Measurements from ENCODE around the gene DIRAS1.
"Not testable (repeated sequence)": the region's sequence is repeated elsewhere in the genome, so short reads cannot be mapped to it uniquely, and the experiment has no call there.

The DIRAS1 gene

DNA sequence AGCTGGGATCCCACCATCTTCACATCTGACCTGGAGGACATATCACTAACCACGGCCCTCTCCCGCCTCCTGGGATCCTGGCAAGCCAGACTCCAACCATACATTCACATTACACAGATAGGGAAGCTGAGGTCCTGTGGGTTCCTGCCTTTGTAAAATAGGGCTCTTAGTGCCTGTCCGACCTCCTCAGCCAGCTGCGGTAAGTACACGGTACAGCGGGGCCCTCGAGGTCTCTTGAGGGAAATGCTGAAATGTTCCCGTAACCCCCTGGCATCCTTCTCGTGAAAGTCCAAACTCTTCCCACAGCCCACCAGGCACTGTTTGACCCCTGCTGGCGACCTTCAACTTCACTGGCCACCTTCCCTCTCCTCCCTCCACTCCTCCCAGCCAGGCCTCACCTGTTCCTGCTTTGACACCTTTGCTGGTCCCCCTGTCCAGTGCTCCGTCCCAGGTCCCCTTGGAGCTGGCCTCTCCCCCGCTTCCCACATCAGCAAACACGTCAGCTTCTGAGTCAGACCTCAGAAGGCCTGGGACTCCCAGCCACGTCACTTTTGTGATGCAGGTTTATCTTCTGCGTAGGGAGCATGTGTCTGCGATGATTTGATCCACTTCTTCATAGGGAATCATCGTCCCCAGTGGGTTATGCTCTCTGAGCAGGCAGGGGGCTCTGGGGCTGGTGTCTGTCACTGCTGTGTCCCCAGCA lies 9.8 kb downstream of the DIRAS1 start:
- no peak for DNase-seq (ENCODE audit: low read depth)

DNA sequence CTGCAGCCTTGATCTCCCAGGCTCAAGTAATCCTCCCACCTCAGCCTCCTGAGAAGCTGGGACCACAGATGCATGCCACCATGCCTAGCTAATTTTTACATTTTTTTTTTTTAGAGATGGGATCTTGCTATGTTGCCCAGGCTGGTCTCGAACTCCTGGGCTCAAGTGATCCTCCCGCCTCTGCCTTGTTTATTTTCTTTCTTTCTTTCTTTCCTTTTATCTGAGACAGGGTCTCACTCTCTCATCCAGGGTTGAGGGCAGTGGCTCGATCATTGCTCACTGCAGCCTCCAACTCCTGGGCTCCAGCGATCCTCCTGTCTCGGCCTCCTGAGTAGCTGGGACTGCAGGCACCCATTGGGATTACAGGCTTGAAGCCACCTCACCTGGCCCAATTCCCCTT lies 14.9 kb downstream of the DIRAS1 start:
- no peak for DNase-seq (ENCODE audit: low read depth)

DNA sequence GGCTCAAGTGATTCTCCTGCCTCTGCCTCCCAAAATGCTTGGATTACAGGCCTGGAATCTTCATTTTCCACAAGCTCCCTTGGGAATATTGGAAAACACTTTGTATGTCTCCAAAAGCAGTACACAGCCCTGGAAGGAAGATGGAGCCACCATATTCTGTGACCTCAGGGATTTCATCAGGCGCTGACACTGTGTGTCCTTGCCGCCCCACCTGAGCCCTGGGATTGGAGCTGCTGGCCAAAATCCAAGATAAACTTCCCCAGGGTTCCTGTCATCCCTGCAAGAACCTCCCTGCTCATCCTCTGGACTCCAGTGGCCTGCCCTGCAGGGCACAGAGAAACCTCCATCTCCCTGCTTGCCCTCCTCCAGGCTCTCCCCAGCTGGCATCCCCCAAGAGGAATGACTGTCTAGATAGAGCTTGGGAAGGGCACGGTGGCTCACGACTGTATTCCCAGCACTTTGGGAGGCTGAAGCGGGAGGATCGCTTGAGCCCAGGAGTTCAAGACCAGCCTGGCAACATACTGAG lies 17.4 kb downstream of the DIRAS1 start:
- DNase-seq (ENCODE audit: low read depth): no peak

DNA sequence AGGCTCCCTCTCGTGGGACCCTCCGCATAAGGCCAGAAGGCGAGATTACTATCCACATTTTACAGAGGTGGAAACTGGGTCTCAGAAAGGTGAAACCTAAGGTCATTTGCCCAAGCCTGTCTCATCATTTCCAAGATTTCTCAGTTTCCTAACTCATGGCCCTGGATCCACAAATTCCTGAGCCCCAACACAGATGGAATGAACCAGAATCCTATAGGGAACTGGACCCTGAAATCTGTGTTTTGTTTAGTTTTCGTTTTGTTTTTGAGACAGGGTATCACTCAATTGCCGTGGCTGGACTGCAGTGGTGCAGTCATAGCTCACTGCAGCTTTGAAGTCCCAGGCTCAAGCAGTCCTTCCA lies 18.1 kb downstream of the DIRAS1 start:
- DNase-seq (ENCODE audit: low read depth): no peak

DNA sequence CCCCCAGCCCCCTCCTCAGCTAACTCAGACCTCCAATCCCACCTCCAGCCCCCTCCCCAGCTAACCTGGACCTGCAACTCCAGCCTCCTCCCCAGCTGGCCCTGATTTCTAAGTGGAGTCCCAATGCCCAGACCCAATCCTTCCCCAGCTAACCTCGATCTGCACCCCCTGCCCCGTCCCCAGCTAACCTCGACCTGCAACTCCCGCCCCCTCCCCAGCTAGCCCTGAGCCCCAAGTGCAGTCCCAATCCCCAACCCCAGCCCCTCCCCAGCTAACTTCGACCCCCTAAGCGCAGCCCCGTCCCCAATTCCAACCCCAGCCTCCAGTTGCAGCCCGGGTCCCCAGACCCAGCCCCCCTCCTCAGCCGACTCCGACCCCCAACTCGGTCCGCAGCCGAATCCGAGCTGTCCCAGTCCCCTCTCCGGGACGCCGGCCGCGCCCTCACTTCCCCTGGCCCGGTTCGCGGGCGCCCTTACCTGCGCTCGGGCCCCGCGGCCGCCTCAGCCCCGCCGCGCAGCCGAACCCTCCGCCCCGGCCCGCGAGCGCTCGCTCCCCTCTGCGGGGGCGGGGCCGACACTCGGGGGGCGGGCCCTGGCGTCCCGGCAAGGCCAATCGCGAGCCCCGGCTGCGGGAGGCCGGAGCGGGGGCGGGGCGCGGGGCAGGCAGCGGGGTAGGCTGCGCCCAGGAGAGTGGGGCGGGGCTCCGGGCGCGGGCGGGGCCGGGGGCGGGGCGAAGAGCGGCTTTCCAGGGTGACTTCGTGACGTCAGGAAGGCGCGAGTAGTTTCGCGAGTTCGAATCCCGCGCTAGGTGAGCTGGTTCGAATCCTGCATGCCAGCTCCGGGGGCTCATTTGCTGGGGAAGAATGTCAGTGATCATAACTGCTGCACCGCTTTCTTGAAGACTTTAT lies 18.7 kb downstream of the DIRAS1 start, which contains the start of gene GNG7:
GNG7 (minus strand) TSS at position 525 of the 907 bp plus-strand sequence. CDS start 182,006 bp downstream, outside the sequence.
- DNase-seq (ENCODE audit: low read depth): no peak

DNA sequence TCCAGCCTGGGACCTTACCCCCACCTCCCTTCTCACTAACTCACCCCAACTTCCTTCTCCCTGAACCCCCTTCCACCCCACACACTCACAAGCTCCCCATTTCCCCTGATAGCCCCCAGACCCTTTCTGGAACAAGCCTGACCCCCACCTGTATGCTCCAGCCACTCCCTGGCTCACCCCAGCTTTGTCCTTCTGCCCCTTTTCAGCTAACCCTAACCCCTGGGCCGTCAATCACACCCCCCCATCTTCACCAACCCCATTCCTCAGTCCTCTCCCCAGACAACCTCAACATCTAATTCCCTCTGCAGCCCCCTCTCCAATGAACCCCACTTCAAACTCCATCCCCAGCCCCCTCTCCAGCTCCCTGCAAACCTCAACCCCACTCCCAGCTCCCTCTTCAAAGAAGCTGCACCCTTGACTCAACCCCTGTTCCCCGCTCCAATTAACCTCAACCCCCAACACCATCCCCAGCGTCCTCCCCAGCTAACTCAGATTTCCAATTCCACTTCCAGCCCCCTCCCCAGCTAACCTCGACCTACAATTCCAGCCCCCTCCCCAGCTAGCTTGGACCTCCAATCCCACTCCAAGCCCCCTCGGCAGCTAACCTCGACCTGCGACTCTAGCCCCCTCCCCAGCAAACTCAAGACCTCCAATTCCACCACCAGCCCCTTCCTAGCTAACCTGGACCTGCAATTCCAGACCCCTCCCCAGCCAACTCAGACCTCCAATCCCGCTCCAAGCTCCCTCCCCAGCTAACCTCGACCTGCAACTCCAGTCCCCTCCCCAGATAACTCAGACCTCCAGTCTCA lies 19.6 kb downstream of the DIRAS1 start:
- no peak for DNase-seq (ENCODE audit: low read depth)

DNA sequence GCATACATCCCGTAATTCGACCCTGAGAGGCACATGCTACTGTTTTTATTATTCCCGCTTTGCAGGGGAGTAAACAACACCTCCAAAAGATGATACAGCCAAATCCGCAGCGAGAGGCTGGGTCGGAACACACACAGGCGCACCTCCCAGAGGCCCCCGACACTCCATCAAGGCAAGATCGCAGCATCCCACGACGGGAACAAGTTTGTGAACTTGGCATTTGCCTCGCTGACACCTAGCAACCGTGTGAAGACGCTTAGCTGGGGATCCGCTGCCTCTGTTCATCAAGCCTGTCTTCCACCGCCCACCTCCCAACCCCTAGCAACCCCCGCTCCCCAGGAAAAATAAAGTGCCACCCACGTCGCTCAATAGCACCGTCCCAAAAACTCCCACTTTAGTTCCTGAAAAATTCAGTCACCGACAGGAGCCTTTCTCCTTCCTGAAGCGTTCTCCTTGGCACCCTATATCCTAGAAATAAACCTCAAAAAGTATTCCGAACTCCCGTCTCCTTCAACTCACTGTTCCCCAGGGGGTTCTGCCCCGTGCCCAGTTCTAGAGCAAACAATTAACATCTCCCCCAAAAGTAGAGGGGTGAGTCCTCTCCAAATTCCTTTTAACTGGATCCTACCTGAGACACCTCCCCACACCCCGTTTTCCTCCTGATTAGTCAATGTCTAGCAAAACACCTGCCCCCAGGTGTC lies 20.4 kb downstream of the DIRAS1 start:
- DNase-seq (ENCODE audit: low read depth): no peak

DNA sequence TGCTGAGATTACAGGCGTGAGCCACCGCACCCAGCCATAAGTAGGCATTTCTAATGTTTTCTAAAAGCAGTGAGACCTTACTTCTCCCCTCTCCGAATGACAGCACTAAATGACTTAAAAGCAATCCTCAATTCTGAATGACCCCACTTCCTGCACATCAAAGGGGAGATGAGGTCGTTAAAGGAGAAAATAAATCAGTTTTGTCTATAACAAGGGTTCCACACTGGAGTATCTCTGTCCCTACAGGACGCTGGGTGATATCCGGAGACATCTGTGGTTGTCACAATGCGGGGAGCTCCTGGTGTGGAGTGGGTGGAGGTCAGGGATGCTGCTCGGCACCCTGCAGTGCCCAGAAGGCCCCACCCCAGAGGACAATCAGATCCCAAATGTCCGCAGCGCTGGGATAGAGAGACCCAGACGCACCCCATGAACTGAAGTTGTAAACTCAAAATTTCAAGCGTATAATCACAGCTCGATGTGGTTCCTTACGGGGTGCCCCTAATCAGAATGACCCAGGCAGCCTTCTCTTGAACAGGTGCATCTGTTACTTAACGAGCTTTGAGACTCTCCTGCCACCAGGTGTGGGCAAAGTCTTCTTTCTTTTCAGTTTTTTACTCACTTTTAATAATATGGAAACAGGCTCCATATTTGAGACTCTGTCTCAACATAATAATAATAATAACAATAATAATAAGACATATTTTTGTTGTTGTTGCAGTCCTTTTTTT lies 21.6 kb downstream of the DIRAS1 start:
- DNase-seq (ENCODE audit: low read depth): no peak

DNA sequence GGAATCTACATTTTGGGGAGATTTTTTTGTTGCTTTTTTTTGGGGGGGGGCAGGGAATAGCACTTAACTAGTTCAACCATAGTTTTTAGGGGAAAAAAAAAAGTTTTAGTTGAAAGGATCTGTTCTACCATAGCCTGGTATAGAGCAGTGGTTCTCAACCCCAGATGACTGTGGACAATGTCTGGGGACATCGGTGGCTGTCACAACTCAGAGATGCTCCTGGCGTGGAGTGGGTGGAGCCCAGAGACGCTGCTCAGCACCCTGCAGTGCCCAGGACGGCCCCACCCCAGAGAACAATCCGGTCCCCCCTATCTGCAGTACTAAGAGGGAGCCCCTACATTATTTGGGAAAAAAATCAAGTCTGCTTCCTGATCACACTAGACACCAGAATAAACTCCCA lies 27.0 kb downstream of the DIRAS1 start:
- no peak for DNase-seq (ENCODE audit: low read depth)

DNA sequence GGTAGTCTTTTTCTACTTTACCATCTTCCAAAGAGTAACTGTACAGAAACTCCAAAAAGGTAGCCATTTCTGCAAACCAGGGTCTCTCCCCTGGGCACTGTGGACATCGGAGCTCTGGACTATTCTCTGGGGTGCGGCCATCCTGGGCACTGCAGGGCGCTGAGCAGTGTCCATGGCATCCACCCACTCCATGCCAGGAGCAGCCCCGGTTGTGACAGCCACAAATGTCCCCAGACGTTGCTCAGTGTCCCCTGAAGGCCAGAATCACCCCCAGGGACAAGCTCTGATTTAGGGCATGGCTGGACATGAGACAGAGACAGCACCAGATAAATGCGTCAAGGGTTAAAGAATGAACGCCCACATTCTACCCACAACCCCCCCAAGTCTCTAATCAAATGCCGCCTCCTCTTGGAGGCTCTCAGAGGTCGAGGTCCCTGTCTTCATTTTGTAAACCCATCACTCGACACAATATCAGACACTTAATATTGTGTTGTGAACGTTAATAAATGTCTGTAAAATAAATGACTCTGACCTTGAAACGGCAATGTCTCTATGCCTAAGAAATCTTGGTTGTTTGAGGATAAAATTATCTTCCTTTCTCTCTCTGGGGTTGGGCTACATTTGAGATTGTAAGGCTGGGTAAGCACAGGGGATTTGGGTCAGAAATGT lies 27.5 kb downstream of the DIRAS1 start:
- no peak for DNase-seq (ENCODE audit: low read depth)

DNA sequence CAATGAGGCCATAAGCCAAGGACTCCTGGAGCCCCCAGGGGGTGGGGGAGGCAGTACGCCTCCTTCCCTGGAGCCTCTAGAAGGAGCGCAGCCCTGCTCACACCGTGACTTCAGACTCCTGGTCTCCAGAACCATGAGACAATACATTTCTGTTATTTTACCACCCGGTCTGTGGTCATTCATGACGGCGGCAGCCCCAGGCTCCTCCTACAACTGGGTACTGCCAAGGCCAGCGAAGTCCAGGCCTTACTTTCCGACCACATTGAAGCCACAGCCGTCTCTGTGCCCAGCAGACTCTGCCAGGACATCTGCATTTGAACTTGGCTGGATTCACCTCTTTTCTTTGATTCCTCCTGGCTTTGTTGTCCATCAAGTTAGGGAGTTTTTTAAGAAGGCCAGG lies 29.2 kb downstream of the DIRAS1 start:
- DNase-seq (ENCODE audit: low read depth): no peak

DNA sequence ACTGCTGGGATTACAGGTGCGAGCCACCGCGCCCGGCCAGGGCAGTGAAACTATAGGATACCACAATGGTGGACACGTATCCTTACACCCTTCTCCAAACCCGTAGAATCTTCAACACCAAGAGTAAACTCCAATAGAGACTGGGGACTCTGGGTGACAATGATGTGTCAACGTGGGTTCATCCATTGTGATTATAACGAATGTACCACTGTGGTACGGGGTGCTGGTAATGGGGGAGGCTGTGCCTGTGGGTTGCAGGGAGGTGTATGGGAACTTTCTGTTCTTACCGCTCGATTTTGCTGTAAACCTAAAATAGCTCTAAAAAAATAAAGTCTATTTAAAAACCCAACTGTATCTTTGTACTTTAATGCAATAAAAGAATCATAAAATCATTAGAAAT lies 30.3 kb downstream of the DIRAS1 start:
- no peak for DNase-seq (ENCODE audit: low read depth)

DNA sequence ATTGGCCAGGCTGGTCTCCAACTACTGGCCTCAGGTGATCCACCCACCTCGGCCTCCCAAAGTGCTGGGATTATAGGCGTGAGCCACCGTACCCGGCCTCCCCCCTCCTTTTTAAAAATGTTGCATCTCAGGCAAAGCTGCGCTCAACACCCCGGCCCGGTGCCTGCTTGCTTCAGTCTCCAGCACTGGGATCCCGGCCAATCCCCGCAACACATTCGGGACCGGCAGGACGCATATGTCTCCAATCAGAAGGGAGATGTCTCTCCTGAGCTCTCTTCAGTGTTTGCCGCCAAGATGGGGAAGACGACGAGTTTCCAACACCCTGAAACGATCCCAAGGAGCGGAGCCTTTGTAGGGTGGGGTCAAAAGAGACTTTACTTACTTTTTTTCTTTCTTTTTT lies 34.8 kb downstream of the DIRAS1 start:
- DNase-seq (ENCODE audit: low read depth): no peak

DNA sequence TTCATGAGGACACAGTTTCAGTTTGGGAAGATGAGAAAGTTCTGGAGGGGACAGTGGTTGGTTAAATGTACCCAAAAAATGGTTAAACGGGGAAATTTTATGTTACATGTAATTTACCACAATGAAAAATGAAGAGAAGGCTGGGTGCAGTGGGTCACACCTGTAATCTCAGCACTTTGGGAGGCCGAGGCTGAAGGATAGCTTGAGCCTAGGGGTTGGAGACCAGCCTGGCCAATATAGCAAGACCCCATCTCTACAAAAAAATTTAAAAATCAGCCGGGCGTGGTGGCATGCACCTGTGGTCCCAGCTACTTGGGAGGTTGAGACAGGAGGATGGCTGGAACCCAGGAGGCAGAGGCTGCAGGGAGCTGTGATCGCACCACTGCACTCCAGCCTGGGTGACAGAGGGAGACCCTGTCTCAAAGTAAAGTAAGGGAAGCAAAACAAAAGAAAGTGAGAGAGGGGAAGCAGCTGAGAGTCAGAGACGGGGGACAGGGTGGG lies 35.9 kb downstream of the DIRAS1 start:
- DNase-seq (ENCODE audit: low read depth): no peak

DNA sequence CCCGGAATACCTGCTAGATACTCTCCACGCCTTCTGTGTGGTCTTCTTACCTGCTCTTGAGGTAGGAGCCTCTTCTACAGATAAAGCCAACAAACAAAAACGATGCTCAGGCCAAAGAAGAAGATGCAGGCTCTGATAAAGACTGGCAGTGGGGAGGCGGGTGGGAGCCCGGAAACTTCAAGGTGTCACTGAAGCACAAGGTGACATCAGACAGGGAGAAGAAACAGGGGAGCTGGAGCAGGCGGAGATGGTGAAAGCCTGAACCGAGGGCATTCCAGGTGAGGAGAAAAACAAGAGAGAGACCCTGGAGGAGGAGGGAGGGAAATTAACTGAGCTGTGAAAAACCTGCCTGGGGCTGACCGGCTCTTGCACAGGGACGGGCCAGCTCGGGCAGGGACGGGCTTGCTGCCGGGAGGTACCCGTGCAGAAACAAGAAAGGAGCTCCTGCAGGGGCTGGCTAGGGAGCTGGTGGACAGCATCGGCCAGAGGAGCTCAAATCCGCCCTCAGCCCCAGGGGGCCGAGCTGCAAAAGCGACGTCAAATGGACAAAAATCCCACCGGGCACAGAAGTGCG lies 37.7 kb downstream of the DIRAS1 start:
- no peak for DNase-seq (ENCODE audit: low read depth)

DNA sequence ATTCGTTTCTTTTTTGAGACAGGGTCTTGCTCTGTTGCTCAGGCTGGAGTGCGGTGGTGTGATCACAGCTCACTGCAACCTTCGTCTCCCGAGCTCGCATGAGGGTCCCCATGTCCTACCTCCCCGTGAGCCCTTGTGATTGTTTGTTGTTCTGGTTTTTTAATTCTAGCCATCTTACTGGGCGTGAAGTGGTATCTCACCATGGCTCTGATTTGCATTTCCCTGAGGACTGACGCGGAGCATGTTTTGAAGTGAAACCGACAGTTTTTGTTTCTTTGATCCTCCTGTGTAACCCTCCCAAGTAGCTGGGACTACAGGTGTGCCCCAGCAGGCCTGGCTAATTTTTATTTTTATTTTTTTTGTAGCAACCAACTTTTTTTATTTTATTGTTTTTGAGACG lies 40.4 kb downstream of the DIRAS1 start:
- DNase-seq (ENCODE audit: low read depth): no peak

DNA sequence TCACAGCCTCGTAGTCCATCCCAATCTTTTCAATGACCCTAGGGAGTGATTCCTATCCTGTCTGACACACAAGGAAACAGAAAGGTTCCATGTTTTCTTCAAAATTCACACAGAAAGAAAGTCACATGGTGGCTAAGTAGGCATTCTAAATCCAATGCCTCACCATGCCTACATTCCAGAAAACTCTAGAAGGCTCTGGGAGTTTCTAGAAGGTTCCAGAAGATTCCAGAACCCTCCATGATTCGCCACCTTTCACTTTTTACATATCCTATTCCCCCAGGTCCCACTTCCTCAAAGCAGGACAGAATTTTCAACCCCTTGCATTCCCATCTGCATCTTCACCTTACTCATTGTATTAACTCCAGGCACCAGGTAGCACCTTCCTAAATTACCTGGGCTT lies 41.7 kb downstream of the DIRAS1 start:
- no peak for DNase-seq (ENCODE audit: low read depth)

DNA sequence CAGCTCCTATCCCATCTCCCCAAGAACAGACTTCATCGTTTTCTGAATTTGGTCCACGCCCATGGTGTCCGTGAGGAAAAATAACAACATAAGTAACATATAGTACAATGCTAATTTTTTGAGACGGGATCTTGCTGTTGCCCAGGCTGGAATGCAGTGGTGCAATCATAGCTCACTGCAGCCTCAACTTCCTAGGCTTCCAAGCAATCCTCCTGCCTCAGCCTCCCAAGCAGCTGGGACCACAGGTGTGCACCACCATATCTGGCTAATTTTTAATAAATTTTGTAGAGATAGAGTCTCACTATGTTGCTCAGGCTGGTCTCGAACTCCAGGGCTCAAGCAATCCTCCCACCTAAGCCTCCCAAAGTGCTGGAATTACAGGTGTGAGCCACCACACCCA lies 42.2 kb downstream of the DIRAS1 start:
- DNase-seq (ENCODE audit: low read depth): not testable (repeated sequence)

DNA sequence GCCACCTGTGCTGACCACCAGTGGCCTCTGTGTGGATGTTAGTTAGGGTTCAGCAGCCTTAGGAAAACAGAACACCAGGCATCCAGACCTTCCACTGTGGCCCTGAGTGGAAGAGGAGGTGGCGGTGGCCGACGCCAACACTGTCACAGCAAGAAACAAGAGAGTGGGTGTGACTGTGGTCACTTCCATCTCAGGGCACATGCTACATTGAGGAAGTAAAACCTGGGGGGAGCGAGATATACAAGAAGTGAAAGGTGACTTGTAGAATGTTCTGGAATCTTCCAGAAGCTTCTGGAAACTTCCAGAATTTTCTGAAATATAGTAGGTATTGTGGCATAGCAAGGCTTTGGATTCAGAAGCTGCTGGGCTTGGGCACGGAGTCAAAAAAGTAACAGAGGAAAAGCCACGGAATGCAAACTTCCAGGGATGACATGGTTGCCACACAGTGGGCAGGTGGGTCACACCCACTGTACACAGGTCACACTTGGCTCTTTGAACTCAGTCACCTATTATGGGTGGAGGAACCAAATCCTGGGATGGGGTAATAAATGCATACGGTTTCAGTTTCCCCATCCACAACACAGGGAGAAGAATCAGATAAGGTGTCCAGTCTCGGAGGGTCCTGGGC lies 43.0 kb downstream of the DIRAS1 start:
- DNase-seq (ENCODE audit: low read depth): no peak

Measured in HS-5 (cell line).